NCI-H1694 treated with DMSO at 0.1 percent for 48 hours (cell line): ENCODE results near the gene BLOC1S4.

Source experiments
- DNase-seq: peaks from one replicate; lab custom pipeline; 2025; lab: John Stamatoyannopoulos, UW

The BLOC1S4 gene

GRCh38 chr4:6764976-6765620 is 49.1 kb downstream of the BLOC1S4 start:
- no peak for DNase-seq

DNA sequence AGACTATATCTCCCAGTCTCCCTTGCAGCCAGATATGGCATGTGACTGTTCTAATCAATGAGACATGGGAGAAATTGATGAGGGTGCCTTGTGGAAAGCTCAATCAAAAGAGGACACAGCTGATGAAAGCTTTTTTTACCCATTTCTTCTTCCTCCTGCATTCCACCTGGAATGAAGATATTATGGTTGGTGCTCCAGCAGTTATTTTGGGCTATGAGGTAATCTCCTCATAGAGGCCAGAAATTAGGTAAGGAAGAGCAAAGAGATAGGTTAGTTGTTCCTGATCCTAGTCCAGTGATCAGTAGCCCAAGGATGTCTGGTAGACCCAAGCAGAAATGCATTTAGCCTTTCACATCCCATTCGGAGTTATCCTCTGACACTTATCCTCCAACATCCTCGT is 49.7 kb downstream of the BLOC1S4 start:
- DNase-seq, result no peak
